GM12875 (cell line): ENCODE results near the gene SLC7A11.

Experiments
- H3K4me3 ChIP-seq: one replicate; pipeline ENCODE4 v1.5.1; 2011; ENCODE audit warnings: low read depth, low read length, control low read depth
- TF ChIP-seq, protein P1 (sequence below): IDR thresholded peaks from 2 replicates; pipeline ENCODE4 v1.5.1; 2011; ENCODE audit warnings: low read depth, mild to moderate bottlenecking, control low read depth, inconsistent platforms, low read length, moderate library complexity, borderline replicate concordance; ENCODE audit not compliant: insufficient read depth

The SLC7A11 gene

DNA sequence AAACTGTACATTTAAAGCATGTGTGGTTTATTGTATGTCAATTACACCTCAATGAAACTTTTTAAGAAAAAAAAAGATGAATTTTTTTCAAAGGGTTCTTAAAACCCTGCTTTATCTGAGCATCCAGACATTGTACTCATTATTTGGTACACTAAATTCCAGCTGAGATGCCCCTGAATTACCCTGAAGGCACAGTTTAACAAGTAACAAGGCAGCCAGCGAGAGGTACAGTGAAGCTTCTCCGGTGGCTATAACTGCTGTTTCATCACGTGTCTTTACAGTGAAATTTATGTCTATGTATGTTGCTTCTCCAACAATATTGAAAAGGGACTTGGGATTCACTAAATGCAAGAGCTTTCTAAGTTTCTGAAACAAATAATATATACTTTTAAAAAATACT is 15.8 kb downstream of the SLC7A11 start:
- TF ChIP-seq, protein P1, sequence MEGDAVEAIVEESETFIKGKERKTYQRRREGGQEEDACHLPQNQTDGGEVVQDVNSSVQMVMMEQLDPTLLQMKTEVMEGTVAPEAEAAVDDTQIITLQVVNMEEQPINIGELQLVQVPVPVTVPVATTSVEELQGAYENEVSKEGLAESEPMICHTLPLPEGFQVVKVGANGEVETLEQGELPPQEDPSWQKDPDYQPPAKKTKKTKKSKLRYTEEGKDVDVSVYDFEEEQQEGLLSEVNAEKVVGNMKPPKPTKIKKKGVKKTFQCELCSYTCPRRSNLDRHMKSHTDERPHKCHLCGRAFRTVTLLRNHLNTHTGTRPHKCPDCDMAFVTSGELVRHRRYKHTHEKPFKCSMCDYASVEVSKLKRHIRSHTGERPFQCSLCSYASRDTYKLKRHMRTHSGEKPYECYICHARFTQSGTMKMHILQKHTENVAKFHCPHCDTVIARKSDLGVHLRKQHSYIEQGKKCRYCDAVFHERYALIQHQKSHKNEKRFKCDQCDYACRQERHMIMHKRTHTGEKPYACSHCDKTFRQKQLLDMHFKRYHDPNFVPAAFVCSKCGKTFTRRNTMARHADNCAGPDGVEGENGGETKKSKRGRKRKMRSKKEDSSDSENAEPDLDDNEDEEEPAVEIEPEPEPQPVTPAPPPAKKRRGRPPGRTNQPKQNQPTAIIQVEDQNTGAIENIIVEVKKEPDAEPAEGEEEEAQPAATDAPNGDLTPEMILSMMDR: no peak

DNA sequence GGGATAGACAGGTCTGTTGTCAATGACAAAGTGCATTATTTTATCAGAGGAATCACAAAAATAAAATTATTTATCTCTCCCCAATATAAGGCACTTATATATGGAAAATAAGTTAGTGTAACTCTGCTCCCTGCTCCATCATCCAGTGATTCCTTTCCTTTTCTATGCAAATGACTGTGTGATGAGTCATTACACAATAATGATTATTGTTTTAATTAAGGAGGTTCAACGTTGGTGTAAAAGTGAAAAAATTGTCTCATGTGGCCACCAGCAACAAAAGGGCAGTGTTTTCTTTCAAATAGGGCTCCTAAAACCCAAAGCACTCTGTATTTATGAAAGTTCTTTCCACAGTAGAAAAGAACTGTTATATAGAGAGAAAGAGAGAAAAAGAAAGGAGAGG is 16.7 kb downstream of the SLC7A11 start:
- TF ChIP-seq, protein P1: no peak
- H3K4me3 ChIP-seq: no peak overlapping the region

More for the DNA sequence above, 15.8 kb downstream of the SLC7A11 start:
- no peak overlapping the region for H3K4me3 ChIP-seq

DNA sequence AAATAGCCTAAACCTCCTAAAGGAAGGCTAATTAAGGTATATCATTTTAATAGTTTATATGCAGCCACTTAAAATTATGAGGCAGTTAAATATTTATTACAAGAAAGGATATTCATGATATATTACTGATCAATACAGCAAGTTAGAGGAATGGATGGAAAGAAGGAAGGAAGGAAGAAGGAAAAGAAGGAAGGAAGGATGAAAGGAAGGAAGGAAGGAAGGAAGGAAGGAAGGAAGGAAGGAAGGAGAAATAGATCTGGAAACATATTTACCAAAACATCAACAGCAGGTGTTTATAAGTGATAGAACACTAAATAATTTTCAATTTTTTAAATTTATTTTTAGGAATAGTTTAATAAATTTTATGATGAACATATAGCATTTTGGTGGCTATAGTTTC is 17.5 kb downstream of the SLC7A11 start:
- TF ChIP-seq, protein P1: no peak
- H3K4me3 ChIP-seq: no peak overlapping the region

DNA sequence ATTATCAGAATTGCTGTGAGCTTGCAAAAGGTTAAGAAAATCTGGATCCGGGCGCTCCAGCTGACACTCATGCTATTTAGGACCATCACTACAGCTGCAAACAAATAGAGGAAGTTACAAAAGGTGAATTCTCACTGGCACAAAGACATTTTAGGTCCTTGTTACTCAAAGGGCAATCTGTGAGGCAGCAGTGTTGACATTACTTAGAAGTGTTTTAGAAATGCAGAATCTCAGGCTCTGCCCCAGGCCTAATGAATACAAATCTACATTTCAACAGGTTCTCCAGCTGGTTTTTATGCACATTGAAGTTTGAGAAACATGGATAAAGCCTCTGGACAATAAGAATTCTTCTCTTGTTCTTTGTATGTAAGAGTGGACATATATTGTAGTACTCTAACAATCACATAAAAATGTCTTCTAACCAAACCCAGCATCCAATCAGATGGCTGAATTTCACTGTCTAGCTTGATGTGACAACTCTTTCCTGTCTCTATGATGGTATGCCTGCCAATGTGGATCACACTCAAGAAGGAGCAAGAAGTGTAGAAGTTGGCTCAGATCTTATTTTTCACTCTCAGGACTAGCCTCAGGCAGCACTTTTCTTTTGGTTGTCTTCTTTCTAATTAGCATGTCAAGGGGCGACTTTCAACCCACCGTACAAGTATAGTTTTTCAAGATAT is 18.8 kb downstream of the SLC7A11 start:
- no peak overlapping the region for H3K4me3 ChIP-seq
- TF ChIP-seq, protein P1: no peak

DNA sequence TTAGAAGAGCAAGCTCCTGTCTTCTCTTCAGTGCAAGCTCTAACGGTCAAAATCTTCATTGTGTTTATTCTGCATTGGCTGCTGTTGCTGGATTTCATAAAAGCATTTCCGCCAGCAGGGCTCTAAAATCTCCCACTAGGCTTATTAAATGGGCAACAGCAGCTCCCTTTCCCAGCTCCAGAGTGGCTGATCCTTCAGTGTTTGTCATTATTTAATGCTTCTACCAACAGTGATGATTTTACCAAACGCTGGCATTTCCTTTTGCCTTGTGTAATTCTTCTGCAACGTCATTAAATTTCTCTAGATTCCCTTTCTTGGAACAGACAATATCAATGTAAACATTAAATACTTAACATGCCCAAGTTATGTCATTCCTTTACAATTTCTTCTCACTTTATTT is 20.1 kb downstream of the SLC7A11 start:
- H3K4me3 ChIP-seq: no peak overlapping the region
- TF ChIP-seq, protein P1: no peak

DNA sequence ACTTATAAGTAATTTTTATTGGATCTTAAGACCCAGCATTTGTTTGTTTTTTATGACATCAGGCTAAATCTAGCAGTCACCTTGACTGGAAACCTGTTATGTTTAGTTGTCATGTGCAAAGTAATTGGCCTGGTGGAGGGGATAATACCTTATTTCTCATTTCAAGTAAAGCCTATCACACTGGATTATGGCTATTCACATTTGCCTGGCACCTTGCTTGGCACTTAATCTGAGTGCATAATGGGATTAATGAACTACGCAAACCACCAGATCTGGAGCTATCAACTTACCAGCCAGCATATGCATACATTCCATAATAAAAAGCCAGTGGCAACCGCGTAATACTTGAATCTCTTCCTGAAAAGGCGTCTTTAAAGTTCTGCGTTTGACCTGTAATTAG is 23.2 kb downstream of the SLC7A11 start:
- TF ChIP-seq, protein P1: no peak

DNA sequence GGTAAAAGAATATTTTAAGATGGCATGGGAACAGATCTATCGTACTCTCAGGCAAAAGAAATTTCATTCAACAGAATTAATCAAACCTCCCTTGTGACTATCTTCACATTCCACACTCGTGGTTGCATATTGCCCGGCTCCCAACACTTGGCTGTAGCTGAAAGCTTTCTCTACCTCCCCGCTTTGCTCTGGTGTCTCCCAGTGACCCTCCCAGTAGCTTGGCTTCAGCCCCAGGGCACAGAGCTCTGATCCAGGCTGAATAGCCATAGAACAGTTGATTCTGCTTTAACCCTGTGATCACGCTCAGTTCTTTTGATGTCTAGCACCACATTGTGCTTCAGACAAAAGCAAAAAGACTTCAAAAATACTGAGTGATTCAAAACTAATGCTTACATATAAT is 24.6 kb downstream of the SLC7A11 start:
- no peak overlapping the region for H3K4me3 ChIP-seq
- TF ChIP-seq, protein P1: no peak

More for the DNA sequence above, 23.2 kb downstream of the SLC7A11 start:
- no peak overlapping the region for H3K4me3 ChIP-seq
